ENCODE data around the gene UPK1A. TPM values are rescaled to one million over a fixed set of nuclear protein-coding genes. Genes with fewer than 3 reads are reported as not detected.
A peak's percentile ranks its signal among the peaks of the same experiment; 100 is the strongest.

Gene UPK1A
- total RNA-seq, 1 donor from 2014 or later = not detected

GRCh38 chr19:35669974-35670373 is 3.7 kb downstream of the UPK1A start:
- no peaks in the 10 kb centered on the region for H3K36me3 Mint-ChIP-seq (ENCODE audit: low read depth, unreplicated experiment)
- H3K27ac Mint-ChIP-seq (ENCODE audit: unreplicated experiment) = no peak overlapping the region
- H3K27me3 Mint-ChIP-seq (ENCODE audit: unreplicated experiment) = peaks cover 8% of the 10 kb centered on the region
- TF ChIP-seq CTCF (IDR thresholded peaks at IDR 0.05; ENCODE audit: unreplicated experiment) = no peak
- H3K4me1 Mint-ChIP-seq (ENCODE audit: unreplicated experiment) = no peaks in the 10 kb centered on the region
- no peak for DNase-seq (ENCODE audit: low spot score)
- no peaks in the 10 kb centered on the region for H3K9me3 Mint-ChIP-seq (ENCODE audit: unreplicated experiment)
- H3K4me3 Mint-ChIP-seq (ENCODE audit: unreplicated experiment) = no peak overlapping the region

DNA sequence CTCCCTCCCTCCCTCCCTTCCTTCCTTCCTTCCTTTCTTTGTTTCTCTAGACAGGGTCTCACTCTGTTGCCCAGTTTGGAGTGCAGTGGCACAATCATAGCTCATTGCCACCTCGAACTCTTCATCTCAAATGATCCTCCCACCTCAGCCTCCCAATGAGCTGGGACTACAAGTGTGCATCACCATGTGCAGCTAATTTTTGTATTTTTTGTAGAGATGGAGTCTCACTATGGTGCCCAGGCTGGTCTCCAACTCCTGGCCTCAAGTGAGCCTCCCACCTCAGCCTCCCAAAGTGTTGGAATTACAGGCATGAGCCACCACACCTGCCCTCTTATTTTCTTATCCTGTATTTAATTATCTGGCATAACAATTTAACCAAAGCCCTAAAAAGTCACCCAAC is 4.4 kb downstream of the UPK1A start:
- Mint-ChIP-seq H3K36me3 (ENCODE audit: low read depth, unreplicated experiment) (no peaks in the 10 kb centered on the region), H3K9me3 (ENCODE audit: unreplicated experiment) (no peaks in the 10 kb centered on the region), H3K4me1 (ENCODE audit: unreplicated experiment) (no peaks in the 10 kb centered on the region), H3K27ac (ENCODE audit: unreplicated experiment) (no peak overlapping the region), H3K4me3 (ENCODE audit: unreplicated experiment) (no peak overlapping the region), H3K27me3 (ENCODE audit: unreplicated experiment) (peaks cover 8% of the 10 kb centered on the region)
- DNase-seq (ENCODE audit: low spot score) = no peak
- no peak for TF ChIP-seq CTCF (IDR thresholded peaks at IDR 0.05; ENCODE audit: unreplicated experiment)

GRCh38 chr19:35671818-35672217 is 5.5 kb downstream of the UPK1A start:
- H3K27me3 Mint-ChIP-seq (ENCODE audit: unreplicated experiment) = peaks cover 8% of the 10 kb centered on the region
- H3K9me3 Mint-ChIP-seq (ENCODE audit: unreplicated experiment) = no peaks in the 10 kb centered on the region
- no peak overlapping the region for H3K27ac Mint-ChIP-seq (ENCODE audit: unreplicated experiment)
- no peak for DNase-seq (ENCODE audit: low spot score)
- H3K4me1 Mint-ChIP-seq (ENCODE audit: unreplicated experiment) = no peaks in the 10 kb centered on the region
- no peak overlapping the region for H3K4me3 Mint-ChIP-seq (ENCODE audit: unreplicated experiment)
- TF ChIP-seq CTCF (IDR thresholded peaks at IDR 0.05; ENCODE audit: unreplicated experiment) = no peak
- H3K36me3 Mint-ChIP-seq (ENCODE audit: low read depth, unreplicated experiment) = no peaks in the 10 kb centered on the region

DNA sequence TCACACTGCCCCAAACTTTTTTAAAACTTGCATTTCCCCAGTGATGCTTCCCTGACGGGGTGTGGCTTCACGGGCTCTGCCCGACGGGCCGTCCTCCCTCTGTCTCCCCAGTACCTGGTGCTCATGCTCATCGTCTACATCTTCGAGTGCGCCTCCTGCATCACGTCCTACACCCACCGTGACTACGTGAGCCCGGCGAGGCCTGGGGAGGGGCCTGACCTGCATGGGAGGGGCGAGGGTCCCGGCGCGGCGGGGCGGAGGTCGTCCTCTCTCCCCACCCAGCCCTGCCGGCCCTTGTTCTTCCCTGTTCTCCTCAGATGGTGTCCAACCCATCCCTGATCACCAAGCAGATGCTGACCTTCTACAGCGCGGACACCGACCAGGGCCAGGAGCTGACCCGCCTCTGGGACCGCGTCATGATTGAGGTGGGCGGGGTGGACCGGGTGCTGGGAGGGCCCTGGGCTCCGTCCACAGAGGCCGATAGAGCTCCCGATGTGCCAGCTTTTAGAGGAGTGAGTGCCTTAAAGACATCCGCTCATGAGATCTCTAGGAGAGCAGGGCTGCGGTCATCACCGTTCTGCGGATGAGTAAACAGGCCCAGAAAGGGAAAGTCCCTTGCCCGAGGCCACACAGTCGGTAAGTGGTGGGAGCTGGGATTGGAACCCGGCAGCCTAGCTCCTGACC is 6.9 kb downstream of the UPK1A start:
- no peak for TF ChIP-seq CTCF (IDR thresholded peaks at IDR 0.05; ENCODE audit: unreplicated experiment)
- H3K4me3 Mint-ChIP-seq (ENCODE audit: unreplicated experiment) = peak overlapping the region; percentile 85
- H3K27me3 Mint-ChIP-seq (ENCODE audit: unreplicated experiment) = peaks cover 8% of the 10 kb centered on the region
- no peaks in the 10 kb centered on the region for H3K36me3 Mint-ChIP-seq (ENCODE audit: low read depth, unreplicated experiment)
- H3K27ac Mint-ChIP-seq (ENCODE audit: unreplicated experiment) = no peak overlapping the region
- H3K9me3 Mint-ChIP-seq (ENCODE audit: unreplicated experiment) = no peaks in the 10 kb centered on the region
- peak; percentile 36 for DNase-seq (ENCODE audit: low spot score)
- no peaks in the 10 kb centered on the region for H3K4me1 Mint-ChIP-seq (ENCODE audit: unreplicated experiment)

DNA sequence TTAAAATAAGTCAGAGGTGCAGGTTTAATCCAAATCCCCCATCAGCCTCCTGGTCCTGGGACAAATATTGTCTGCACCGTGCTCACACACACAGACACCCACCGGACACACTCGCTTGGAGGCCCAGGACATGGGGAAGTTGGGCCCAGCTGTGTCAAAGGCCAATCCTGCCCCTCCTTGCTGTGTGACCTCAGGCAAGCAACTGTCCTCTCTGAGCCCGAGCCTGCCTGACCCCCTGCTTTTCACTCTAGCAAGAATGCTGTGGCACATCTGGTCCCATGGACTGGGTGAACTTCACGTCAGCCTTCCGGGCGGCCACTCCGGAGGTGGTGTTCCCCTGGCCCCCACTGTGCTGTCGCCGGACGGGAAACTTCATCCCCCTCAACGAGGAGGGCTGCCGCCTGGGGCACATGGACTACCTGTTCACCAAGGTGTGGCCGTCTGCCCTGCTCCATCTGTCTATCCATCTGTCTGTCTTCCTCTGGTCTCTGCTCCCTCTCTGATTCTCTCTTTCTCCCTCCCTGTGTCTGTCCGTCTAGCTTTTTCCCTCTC is 9.3 kb downstream of the UPK1A start:
- Mint-ChIP-seq H3K9me3 (ENCODE audit: unreplicated experiment) (no peaks in the 10 kb centered on the region), H3K27ac (ENCODE audit: unreplicated experiment) (no peak overlapping the region), H3K4me1 (ENCODE audit: unreplicated experiment) (no peaks in the 10 kb centered on the region), H3K4me3 (ENCODE audit: unreplicated experiment) (no peak overlapping the region), H3K27me3 (ENCODE audit: unreplicated experiment) (peaks cover 5% of the 10 kb centered on the region), H3K36me3 (ENCODE audit: low read depth, unreplicated experiment) (no peaks in the 10 kb centered on the region)
- no peak for TF ChIP-seq CTCF (IDR thresholded peaks at IDR 0.05; ENCODE audit: unreplicated experiment)
- no peak for DNase-seq (ENCODE audit: low spot score)

Measured in endothelial cell (in vitro differentiated cells).